Calu3 (cell line): ENCODE measurements around the gene MBTD1. TPM values are rescaled to one million over a fixed set of nuclear protein-coding genes. Genes with fewer than 3 reads are reported as not detected.
A peak's percentile ranks its signal among the peaks of the same experiment; 100 is the strongest.

ENCODE experiments used
- BruUV-seq: library from RNA; stranded (reverse); fragments of 400-500 nt; replicated peaks from 2 replicates; lab custom pipeline; 2021; lab: Mats Ljungman, UMichigan
- CTCF ChIA-PET: fragments of 300-600 bp; sonication (Branson Sonifier 250); formaldehyde crosslinking; loops from one replicate; lab custom pipeline; 2022; ENCODE audit warnings: antibody characterized with exemption; lab: Charles Lee
- DNase-seq: peaks from one replicate; pipeline ENCODE4 v3.0.0; 2022
- H3K27ac Mint-ChIP-seq: one replicate; pipeline ENCODE4 v1.8.0; 2022; ENCODE audit warnings: mixed read lengths; ENCODE audit not compliant: unreplicated experiment
- H3K27me3 Mint-ChIP-seq: one replicate; pipeline ENCODE4 v1.8.0; 2022; ENCODE audit warnings: mixed read lengths; ENCODE audit not compliant: unreplicated experiment
- H3K36me3 Mint-ChIP-seq: one replicate; pipeline ENCODE4 v1.8.0; 2022; ENCODE audit warnings: mild to moderate bottlenecking, moderate library complexity, mixed read lengths; ENCODE audit not compliant: insufficient read depth, unreplicated experiment
- H3K4me1 Mint-ChIP-seq: one replicate; pipeline ENCODE4 v1.8.0; 2022; ENCODE audit warnings: mild to moderate bottlenecking, low read depth, mixed read lengths; ENCODE audit not compliant: unreplicated experiment
- H3K4me3 Mint-ChIP-seq: one replicate; pipeline ENCODE4 v1.8.0; 2022; ENCODE audit warnings: mild to moderate bottlenecking, low read depth, moderate library complexity, mixed read lengths; ENCODE audit not compliant: unreplicated experiment
- H3K9me3 Mint-ChIP-seq: one replicate; pipeline ENCODE4 v1.8.0; 2022; ENCODE audit warnings: low read depth, mixed read lengths; ENCODE audit not compliant: unreplicated experiment
- intact Hi-C: fragments of 100-400 bp; cut with micrococcal nuclease; formaldehyde crosslinking; loops from one replicate; pipeline ENCODE4 v1.10.0; 2022; ENCODE audit not compliant: unreplicated experiment
- total RNA-seq: library from RNA; stranded (reverse); gene quantifications from 2 replicates; pipeline ENCODE4 v1.2.3, GENCODE V29; 2022
- TF ChIP-seq, protein P1 (sequence below): fragments of 200-600 bp; IDR thresholded peaks from one replicate; pipeline ENCODE4 v1.8.0; 2022; ENCODE audit warnings: antibody characterized with exemption; ENCODE audit not compliant: unreplicated experiment

Gene MBTD1
- total RNA-seq, 1 experiment from 2014 or later, result 38.4 TPM

- Mint-ChIP-seq H3K27ac (no peak overlapping the region), H3K4me3 (no peak overlapping the region), H3K9me3 (no peaks in the 10 kb centered on the region), H3K36me3 (no peaks in the 10 kb centered on the region), H3K27me3 (no peaks in the 10 kb centered on the region), H3K4me1 (peaks cover 22% of the 10 kb centered on the region)
- intact Hi-C loops, result no loop called here
- no peak for DNase-seq
- BruUV-seq, result no TSS peak
- CTCF ChIA-PET, result no interaction called here
- TF ChIP-seq, protein P1, sequence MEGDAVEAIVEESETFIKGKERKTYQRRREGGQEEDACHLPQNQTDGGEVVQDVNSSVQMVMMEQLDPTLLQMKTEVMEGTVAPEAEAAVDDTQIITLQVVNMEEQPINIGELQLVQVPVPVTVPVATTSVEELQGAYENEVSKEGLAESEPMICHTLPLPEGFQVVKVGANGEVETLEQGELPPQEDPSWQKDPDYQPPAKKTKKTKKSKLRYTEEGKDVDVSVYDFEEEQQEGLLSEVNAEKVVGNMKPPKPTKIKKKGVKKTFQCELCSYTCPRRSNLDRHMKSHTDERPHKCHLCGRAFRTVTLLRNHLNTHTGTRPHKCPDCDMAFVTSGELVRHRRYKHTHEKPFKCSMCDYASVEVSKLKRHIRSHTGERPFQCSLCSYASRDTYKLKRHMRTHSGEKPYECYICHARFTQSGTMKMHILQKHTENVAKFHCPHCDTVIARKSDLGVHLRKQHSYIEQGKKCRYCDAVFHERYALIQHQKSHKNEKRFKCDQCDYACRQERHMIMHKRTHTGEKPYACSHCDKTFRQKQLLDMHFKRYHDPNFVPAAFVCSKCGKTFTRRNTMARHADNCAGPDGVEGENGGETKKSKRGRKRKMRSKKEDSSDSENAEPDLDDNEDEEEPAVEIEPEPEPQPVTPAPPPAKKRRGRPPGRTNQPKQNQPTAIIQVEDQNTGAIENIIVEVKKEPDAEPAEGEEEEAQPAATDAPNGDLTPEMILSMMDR, result no peak
Observed at GRCh38 chr17:51135956-51136355, 123.9 kb downstream of the MBTD1 start.

DNA sequence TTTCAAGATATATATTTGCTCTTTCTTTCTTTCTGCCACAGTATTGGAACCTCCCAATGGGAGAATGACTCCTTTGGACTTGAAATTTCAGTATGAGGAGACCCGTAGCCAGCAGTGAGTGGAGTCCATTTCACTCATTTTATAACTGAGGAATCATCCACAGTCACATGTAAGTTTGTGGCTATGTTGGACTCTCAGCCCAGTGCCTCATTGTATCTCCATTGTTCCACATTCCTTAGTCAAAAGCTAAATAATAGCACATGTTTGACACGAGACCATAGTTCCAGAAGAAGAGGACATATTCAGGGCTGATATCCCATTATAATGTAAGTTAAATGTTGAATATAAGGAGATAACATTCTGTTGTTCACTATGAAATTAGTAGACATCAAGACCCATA lies 126.5 kb downstream of the MBTD1 start:
- CTCF ChIA-PET, result interaction anchor here (1.1 kb wide), 1 partner anchor 12 kb away, joined by 3 read pairs; no protein-coding TSS in a partner anchor
- peaks cover 24% of the 10 kb centered on the region for H3K4me1 Mint-ChIP-seq
- peak overlapping the region; percentile 49 for H3K27ac Mint-ChIP-seq
- DNase-seq, result no peak
- BruUV-seq, result no TSS peak
- no peaks in the 10 kb centered on the region for H3K27me3 Mint-ChIP-seq
- no peaks in the 10 kb centered on the region for H3K36me3 Mint-ChIP-seq
- no peak overlapping the region for H3K4me3 Mint-ChIP-seq
- H3K9me3 Mint-ChIP-seq, result no peaks in the 10 kb centered on the region
- TF ChIP-seq, protein P1, result no peak
- intact Hi-C loops, result no loop called here

DNA sequence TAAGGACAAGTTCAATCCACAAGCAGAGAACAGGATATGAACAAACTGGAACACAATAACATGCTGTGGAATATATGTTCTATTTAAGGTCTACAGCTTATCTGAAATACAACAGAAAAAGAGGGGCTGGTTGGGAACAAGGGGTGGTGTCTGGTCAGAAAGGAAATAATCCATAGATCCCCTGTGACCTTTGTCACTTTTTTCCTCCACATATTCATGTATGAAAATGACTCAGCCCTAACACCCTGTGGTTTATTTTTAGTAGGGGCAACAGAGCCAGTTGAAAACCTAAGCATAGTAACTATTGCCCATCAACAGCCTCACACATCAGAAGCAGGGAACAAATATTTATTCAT lies 126.9 kb downstream of the MBTD1 start:
- Mint-ChIP-seq H3K36me3 (no peaks in the 10 kb centered on the region), H3K27me3 (no peaks in the 10 kb centered on the region), H3K4me1 (peaks cover 28% of the 10 kb centered on the region), H3K4me3 (no peak overlapping the region), H3K9me3 (no peaks in the 10 kb centered on the region), H3K27ac (peak overlapping the region; percentile 49)
- DNase-seq, result no peak
- TF ChIP-seq, protein P1, result no peak
- intact Hi-C loops, result no loop called here
- CTCF ChIA-PET, result interaction anchor here (1.0 to 1.1 kb wide), 2 partner anchors 12 to 132 kb away, joined by 3 read pairs; no protein-coding TSS in a partner anchor
- no TSS peak for BruUV-seq

DNA sequence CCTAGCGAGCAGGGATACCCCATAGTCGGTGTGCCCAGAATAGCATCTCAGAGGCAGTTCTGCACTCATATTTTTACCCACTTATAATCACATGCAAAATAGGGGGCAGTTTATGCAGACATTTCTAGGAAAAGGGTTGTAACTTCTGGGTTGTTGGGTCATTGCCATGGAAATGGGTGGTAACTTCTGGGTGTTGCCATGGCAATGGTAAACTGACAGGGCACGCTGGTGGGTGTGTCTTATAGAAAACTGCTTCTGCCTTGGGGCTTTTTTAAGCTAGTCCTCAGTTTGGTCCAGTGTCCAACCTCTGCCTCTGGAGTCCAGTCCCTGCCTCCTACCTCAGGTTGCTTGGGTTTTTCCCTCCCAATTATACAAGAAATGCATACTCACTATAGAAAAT lies 131.8 kb downstream of the MBTD1 start:
- no peak overlapping the region for H3K4me3 Mint-ChIP-seq
- H3K27me3 Mint-ChIP-seq, result no peaks in the 10 kb centered on the region
- no peaks in the 10 kb centered on the region for H3K9me3 Mint-ChIP-seq
- H3K27ac Mint-ChIP-seq, result no peak overlapping the region
- H3K36me3 Mint-ChIP-seq, result no peaks in the 10 kb centered on the region
- intact Hi-C loops, result no loop called here
- peaks cover 46% of the 10 kb centered on the region for H3K4me1 Mint-ChIP-seq
- DNase-seq, result peak; percentile 53
- CTCF ChIA-PET, result no interaction called here
- no TSS peak for BruUV-seq
- TF ChIP-seq, protein P1, result no peak

Other genes with a start within 250 kb of the MBTD1 start
- 126 and 129 TPM in 2 replicates for gene SPAG9, start 139.2 kb downstream of the MBTD1 start, total RNA-seq
- gene NME1, start 106.5 kb downstream of the MBTD1 start, total RNA-seq, result 351 and 365 TPM in 2 replicates
- gene NME2, start 93.6 kb downstream of the MBTD1 start, total RNA-seq, result 944 and 1,060 TPM in 2 replicates
- gene UTP18, start 497 bp upstream of the MBTD1 start, total RNA-seq, result 66.7 and 68.5 TPM in 2 replicates